HG03565 (cell line): Measurements from ENCODE around the gene CILP2.

Experiments used
- ATAC-seq: cut with Tn5 transposase; IDR thresholded peaks from one replicate; pipeline ENCODE4 v1.9.1; 2021; ENCODE audit warnings: mild to moderate bottlenecking, moderate library complexity; ENCODE audit not compliant: unreplicated experiment

The CILP2 gene

DNA sequence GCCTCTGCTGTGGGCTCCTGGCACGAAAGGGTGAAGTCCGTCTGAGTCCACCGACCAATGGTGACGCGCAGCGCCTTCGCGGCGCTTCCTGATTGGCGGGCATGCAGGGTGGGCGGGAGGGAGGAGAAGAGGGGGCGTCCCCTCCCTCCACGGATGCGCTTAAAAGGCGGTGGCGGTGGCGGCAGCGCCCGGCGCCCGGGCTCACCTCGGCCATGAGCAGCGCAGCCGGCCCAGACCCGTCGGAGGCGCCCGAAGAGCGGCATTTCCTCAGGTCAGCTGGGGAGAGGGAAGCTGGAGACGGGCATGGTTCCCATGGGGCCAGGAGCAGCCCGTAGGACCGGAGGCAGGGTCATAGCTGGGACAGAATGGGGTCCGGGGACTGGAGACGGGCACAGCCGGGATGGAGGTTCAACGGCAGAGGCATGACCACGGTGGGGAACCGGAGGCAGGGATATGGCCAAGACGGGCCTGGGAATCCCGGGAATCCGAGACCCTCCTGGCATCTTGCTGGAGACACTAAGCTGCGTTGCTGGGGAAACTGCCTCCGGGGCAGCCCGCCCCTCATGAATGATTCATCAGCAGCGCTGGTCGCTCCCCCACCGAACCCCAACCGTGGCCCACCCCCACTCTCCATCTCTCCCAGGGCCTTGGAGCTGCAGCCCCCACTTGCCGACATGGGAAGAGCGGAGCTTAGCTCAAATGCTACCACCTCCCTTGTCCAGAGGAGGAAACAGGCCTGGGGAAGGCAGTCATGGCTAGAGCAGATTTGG is 9.2 kb upstream of the CILP2 start, which contains the start of gene YJEFN3:
YJEFN3 (plus strand) TSS at position 191 of the 770 bp plus-strand sequence; CDS start at position 213, 22 bp downstream.
- no peak for ATAC-seq

DNA sequence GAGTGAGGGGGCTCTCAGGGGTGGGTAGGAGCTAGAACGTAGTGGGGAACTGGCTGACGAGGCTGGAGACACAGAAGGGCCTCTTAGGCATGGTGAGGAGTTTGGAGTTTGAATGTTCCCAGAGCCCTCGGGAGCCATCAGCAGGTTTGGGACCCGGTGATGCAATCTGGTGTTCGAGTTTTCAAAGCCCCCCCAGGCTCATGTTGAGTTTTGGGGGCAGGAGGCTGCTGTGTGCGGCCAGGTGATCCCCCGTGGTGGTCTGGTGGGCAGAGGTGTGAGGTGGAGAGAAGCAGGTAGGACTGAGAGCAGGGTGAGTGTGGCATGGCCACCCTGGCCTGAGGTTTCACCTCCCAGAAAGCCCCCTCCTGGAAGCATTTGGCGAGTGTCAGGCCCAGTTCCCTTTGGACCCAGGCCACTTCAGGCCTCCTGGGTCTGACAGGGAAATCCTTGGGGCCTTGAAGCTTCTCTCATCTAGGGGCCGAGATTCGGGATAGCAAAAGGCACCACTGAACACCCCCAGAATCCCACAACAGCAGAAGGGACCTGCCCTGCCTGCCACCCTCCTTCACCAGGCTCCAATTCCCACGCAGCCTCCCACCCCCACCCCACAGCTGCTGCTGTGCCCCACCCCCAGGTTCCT is 8.2 kb upstream of the CILP2 start:
- ATAC-seq, result no peak

DNA sequence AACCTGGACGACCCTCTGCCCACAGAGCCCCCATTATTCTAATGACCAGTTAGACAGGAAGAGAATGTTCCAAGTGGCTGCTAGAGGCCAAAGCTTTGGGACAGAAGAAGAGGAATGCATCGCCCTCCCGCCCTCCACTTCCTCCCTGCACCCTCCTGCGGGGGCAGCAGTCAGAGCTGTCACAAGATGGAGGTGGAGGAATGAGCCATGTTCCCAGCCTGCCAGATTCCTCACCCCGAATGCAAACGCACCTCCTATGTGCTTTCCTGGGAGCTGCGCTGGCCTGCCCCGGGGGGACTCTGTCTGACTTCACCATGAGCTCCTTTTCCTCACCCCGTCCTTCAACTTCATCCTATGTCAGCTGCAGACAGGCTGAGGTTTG is 7.7 kb upstream of the CILP2 start:
- no peak for ATAC-seq

DNA sequence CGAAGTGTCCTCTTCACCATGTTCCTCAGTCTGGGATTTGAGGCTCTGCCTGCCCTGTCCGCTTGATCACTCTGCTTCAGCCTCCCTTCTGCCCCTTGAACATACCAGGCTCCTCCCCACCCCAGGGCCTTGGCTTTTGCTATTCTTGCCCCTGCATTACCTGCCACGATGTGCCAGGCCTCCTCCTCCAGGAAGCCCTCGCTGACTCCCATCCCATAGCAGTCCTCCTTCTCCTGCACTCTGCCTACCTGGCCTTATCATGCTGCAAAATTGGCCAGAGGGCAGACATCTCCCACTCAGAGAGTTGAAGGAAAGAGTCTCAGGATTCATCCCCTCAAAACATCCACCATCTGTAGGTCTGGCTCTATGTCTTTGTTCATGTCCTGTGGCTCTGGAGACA is 7.2 kb upstream of the CILP2 start:
- no peak for ATAC-seq

DNA sequence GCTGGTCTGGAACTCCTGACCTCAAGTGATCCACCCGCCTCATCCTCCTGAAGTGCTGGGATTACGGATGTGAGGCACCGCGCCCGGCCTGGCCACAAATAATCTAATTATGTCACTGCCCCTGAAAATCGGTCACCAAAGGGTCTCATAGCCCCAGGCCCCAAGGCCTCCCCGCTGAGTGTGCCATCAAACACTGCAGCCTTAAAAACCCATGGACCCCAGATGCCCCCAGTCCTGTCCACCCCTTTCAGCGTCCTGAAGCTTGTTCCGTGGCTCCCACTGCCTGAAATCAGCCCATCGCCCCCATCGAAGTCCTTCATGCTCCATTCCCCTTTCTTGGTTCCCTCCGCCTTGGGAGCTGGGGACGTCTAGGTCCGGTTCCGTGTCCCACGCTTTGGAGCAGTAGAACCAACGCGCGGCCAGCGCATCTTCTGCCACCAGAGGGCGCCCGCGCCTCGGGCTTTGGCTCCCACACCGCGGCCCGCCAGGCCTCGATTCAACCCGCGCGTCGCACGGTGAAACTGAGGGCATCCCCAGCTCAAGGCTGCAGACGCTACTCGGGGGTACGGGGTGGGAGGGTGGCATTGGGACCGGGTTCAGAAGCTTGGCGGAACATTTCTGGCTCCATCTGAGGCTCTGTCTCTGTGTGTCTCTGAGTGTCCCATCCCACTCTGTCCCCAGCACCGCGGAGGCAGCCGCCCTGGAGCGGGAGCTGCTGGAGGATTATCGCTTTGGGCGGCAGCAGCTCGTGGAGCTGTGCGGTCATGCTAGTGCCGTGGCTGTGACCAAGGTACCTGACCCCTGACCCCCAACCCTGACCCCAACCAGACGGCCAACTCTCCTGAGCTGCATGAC is 5.9 kb upstream of the CILP2 start:
- no peak for ATAC-seq

DNA sequence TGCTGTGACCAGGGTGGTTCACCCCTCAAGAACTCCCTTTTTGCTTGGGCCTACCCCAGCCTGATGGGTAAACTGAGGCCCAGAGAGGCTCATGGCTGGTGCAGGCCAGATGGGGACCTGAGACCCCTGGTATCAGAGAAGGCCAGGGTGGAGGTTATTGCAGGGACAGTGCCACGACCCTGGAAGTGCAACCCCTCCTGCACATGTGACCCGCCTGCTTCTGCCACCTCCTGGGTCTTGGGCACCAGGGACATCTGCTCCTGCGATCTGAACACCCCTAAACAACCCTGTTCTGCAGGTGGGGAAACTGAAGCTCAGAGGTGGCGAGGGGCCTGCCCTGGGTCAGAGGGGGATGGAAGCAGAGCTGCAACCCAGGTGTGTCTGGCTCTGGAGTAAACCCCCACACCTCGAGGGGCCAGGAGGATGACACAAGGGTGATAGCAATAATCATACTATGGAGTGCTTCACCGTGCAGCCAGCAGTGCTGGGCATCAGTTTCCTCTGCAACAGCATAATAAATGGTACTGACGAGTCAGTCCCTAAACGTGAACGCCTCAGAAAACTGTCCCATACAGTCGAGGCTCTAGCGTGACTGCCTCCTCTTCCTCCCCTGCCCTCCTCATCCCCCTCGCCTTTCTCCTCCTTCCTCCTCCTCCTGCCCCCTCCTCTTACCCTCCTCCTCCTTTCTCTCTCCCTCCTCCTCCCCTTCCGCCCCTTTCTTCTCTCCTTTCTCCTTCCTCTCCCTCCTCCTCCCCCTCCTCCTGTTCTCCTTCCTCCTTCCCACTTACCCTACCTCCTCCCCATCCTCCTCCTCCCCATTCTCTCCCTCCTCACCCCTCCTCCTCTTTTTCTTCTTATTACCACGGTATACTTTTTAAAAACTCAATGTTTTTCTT is 5.0 kb upstream of the CILP2 start:
- ATAC-seq, result no peak

DNA sequence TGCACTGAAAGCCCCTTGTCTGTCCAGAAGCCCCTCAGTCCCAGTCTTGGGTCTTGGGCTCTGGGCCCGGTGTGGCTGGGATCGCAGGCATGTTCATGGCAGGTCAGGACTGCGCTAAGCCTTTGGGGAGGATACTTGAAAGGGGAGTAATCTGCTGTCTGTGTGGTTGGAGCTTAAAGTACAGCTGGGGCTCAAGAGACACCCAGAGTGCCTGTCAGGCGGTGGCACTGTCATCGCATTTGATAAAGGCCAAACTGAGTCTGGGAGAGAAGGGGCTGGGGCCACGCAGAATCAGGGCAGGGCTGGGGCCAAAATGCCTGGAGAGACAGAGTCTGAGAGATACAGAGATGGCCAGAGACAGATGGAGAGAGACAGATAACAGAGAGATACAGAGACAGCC is 4.2 kb upstream of the CILP2 start:
- no peak for ATAC-seq

DNA sequence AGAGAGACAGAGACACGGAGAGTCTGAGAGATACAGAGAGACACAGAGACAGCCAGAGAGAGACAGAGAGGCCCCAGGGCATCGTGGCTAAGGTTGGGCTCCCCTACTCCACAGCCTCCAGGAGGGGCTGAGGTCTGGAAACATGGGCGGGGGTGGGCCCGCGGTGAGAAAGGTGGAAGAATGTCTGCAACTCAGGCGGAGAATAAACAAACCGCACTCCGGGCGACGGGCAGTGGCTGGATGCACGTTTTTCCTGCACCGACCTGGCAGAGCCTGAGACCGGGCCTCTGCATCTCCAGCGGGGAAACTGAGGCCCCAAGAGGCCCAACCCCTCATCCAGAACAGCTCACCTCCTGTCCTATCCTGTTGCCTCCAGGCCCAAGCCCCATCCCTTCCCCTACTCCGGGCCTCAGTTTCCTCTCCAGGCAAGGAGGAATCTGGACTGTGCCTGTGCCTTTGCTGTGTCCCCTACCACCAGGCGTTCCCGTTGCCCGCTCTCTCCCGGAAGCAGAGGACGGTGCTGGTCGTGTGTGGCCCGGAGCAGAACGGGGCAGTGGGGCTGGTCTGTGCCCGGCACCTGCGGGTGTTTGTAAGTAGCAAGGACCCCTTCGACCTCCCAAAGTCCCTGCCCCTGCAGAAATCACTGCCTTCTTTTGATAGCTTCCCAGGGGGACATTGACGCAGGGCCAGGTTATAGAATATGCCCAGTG is 3.4 kb upstream of the CILP2 start:
- no peak for ATAC-seq

DNA sequence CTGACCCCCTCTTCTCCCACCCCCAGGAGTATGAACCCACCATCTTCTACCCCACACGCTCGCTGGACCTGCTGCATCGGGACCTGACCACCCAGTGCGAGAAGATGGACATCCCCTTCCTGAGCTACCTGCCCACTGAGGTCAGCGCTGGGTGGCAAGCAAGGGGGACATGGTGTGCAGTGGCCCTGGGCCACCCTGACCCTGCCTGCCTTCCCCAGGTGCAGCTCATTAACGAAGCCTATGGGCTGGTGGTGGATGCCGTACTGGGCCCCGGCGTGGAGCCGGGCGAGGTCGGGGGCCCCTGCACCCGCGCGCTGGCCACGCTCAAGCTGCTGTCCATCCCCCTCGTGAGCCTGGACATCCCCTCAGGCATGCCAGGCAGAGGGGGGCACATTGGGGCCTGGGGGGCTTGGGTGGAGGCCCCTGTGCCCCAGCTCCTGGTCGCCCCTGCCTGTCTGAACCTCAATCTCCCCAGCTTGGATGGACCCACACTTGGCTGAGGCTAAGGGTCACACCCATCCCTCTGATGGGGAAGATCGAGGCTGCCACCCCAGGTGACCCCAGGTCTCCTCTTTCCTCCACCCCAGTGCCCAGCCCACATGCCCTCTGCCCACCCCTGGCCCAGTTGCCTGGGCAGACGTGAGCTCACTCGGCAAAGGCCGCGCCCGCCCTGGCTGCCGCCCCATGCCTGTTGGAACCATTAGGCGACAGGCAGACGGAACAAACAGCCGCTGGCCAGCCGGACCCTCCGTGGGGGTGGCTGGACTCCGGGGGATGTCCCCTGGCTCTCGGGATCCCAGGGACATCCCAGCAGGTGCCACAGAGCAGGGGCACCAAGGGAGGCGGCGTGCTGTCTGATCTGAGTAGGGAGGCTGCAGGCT is 2.5 kb upstream of the CILP2 start:
- no peak for ATAC-seq

DNA sequence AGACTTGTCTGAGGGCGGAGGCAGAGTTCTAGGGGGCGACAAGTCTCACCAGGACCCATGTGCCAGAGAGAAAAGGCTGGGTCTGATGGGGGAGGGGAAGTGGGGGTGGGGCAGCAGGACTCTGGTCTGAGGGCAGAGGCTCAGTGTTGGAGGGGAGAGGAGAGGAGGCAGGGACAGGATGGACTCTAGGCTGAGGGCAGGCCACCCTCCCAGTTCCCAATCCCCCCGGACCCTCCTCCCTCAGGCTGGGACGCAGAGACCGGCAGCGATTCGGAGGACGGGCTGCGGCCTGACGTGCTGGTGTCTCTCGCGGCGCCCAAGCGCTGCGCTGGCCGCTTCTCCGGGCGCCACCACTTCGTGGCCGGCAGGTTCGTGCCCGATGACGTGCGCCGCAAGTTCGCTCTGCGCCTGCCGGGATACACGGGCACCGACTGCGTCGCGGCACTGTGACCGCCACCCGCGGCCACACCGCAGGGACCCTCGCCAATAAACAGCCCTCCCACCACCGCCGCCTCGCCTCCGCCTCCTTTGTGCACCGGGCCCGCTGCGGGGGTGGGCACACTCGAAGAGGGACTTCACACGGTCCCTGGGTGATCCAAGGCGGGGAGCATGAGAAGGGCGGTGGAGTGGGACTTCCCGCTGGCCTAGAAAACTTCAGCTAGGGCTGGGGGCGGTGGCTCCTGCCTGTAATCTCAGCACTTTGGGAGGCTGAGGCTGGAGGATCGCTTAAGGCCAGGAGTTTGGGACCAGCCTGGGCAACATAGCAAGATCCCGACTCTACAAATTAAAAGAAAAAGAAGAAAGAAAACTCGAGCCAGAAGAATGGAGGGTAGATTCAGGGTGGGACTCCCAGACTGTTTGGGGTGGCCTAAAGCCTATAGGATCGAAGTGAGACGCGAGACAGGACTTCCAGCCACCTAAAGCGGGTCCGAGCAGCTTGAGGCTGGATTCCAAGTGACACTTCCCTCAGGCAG is 703 bp upstream of the CILP2 start:
- ATAC-seq, result no peak

DNA sequence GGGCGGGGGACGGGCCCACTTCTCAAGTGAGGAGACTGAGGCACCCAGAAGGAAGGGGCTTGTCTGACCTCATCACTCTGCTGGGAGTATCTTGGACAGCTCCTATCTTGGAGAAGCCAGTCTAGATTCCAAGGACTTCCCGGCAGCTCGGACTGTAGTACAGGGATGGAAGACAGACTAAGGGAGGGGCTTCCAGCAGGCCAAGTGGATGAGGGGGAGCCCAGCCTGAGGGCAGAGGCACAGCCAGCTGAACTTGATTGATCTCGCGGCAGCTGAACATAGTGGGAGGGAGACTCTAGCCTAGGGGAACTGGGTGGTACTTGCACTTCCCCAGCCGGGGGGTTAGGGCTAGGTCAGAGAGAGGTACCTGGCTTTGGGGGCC is 711 bp downstream of the CILP2 start:
- ATAC-seq, result no peak

DNA sequence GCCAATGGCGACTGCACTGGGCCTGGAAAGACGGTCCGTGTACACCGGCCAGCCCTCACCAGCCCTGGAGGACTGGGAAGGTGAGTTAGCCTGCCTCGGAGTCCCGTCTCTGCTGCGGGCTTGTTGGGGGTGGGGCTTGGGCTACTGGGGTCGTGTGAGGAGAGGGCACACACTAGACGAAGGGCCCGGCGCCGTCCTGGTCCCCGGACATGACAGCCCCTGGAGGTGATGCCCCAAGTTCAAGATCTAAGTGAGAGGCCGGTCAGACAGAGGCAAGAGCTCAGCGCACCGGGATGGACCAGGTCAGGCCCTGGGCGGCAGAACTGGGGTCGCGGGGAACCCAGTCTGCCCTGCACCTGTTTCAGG is 1.6 kb downstream of the CILP2 start:
- no peak for ATAC-seq

DNA sequence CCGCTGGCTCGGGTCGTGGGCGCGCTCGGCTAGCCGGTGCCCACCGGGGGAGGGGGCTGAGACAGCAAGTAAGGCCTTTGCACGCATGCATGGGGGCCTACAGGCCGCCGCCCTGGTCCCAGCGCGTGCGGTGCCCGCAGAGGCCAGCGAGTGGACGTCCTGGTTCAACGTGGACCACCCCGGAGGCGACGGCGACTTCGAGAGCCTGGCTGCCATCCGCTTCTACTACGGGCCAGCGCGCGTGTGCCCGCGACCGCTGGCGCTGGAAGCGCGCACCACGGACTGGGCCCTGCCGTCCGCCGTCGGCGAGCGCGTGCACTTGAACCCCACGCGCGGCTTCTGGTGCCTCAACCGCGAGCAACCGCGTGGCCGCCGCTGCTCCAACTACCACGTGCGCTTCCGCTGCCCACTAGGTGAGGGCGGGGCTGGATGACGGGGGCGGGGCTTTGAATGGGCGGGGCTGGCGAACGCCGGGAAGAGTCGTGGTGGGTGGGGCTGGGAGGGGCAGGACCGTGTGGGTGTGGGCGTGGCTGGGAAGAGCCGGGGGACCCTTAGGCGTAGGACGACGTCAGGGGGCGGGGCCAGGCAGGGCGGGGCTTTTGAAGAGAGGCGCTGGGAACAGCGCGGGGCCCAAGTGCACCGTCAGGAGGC is 2.1 kb downstream of the CILP2 start:
- no peak for ATAC-seq

DNA sequence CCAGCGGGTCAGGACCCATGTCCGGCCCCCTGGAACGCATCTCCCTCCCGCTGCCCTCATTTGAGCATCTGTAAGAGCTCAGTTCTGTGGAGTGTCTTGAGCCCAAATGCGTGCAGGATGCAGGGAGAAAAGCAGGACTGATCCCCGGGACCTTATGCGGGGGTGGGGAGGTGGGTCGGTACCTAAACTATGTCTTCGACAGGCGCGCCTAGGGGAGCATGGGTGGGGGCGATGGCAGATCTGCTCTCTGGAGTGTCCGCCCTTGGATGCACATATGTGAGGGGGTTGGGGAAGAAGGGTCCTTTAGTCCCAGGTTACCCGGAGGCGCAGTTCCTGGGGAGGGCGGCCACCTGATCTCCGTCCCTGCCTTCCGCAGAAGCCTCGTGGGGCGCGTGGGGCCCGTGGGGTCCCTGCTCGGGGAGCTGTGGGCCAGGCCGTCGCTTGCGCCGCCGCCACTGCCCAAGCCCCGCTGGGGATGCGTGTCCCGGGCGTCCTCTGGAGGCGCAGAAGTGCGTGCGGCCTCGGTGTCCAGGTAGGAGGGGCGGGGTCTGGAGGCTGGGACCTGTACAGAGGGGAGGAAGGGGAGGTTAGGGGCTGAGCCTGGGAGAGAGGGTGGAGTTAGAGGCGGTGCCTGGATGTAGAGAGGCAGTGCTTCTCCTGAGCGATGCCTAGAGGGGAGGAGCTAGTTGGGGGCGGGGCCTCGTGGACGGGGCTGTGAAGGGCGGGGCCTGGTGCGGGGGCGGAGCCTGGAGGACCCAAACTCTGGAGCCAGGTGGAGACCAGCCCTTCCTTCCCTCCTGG is 2.9 kb downstream of the CILP2 start:
- no peak for ATAC-seq

DNA sequence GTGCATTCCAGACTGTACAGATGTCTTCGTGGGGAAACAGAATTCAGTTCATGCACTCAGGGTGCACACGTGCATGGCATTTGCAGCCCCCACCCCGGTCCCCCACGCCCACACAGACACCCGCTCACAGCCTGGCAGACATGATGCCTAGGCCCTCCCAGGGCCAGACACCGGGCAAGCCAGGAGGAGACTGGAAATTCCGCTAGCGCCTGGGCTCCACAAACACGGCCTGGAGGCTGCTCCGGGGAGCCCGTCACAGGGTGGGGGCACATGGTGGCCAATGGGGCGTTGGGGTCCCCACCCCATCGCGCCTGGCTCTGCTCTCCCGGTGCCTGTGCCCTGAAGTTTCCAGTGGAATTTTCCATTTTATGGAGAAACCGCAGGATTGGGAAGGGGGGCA is 3.6 kb downstream of the CILP2 start:
- no peak for ATAC-seq

DNA sequence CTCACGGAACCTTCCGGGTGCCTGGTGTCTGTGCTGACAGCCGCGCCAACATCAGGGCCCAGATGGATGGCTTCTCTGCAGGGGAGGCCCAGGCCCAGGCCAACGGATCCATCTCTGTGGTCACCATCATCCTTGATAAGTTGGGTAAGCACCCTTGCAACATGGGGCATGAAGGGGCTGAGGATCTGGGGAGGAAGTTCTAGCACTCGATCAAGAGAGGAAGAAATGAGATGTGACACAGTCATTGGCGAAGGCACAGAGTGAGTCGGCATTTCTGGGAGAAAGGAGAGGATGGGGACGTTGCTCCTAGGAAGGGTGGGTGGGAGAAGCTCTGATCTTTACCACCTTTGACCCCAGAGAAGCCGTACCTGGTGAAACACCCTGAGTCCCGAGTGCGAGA is 4.4 kb downstream of the CILP2 start:
- ATAC-seq, result no peak

DNA sequence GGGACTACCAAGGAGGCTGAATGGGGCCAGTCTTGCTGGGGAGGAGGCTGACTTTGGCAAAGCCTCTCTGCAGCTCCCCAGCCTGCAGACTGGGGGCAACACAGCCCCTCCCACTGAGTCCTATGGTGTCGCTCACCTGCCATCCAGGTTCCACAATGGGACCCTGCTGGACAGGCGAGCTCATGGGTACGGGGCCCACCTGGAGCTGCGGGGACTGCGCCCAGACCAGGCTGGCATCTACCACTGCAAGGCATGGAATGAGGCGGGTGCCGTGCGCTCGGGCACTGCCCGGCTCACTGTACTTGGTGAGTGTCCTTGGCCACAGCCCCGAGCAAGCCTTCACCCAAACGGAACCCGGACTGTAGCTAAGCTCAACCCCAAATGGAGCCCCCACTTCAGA is 5.0 kb downstream of the CILP2 start:
- no peak for ATAC-seq
